DMS153 treated with DMSO at 0.1 percent for 48 hours (cell line): ENCODE data around the gene NEGR1.

Experiments used
- DNase-seq: peaks from one replicate; lab custom pipeline; 2025; ENCODE audit not compliant: unreplicated experiment; lab: John Stamatoyannopoulos, UW

NEGR1 gene

GRCh38 chr1:71647513-71648300 is 634.6 kb downstream of the NEGR1 start:
- DNase-seq: no peak

GRCh38 chr1:71645015-71645414 is 637.3 kb downstream of the NEGR1 start:
- no peak for DNase-seq

GRCh38 chr1:71641903-71642302 is 640.4 kb downstream of the NEGR1 start:
- DNase-seq: no peak

GRCh38 chr1:71640998-71641397 is 641.3 kb downstream of the NEGR1 start:
- DNase-seq: peak; percentile 30

- DNase-seq: no peak
Measured at GRCh38 chr1:71640116-71640515, 642.2 kb downstream of the NEGR1 start.

- no peak for DNase-seq
Measured at GRCh38 chr1:71638081-71638766, 644.1 kb downstream of the NEGR1 start.

GRCh38 chr1:71635568-71635967 is 646.8 kb downstream of the NEGR1 start:
- no peak for DNase-seq

- no peak for DNase-seq
Measured at GRCh38 chr1:71634159-71634558, 648.2 kb downstream of the NEGR1 start.

- DNase-seq: no peak
Measured at GRCh38 chr1:71630073-71630472, 652.3 kb downstream of the NEGR1 start.

GRCh38 chr1:71625004-71625403 is 657.3 kb downstream of the NEGR1 start:
- DNase-seq: no peak

- no peak for DNase-seq
Measured at GRCh38 chr1:71623888-71624287, 658.5 kb downstream of the NEGR1 start.

GRCh38 chr1:71621785-71622184 is 660.6 kb downstream of the NEGR1 start:
- DNase-seq: no peak

GRCh38 chr1:71618766-71619530 is 663.4 kb downstream of the NEGR1 start:
- no peak for DNase-seq

- no peak for DNase-seq
Measured at GRCh38 chr1:71618191-71618590, 664.1 kb downstream of the NEGR1 start.

- DNase-seq: no peak
Measured at GRCh38 chr1:71610476-71610875, 671.9 kb downstream of the NEGR1 start.

GRCh38 chr1:71603044-71603776 is 679.1 kb downstream of the NEGR1 start:
- DNase-seq: no peak

GRCh38 chr1:71600023-71600422 is 682.3 kb downstream of the NEGR1 start:
- DNase-seq: no peak

- no peak for DNase-seq
Measured at GRCh38 chr1:71599306-71599705, 683.0 kb downstream of the NEGR1 start.

GRCh38 chr1:71593523-71593922 is 688.8 kb downstream of the NEGR1 start:
- DNase-seq: no peak

- DNase-seq: no peak
Measured at GRCh38 chr1:71592646-71593274, 689.6 kb downstream of the NEGR1 start.

- DNase-seq: no peak
Measured at GRCh38 chr1:71589005-71589404, 693.3 kb downstream of the NEGR1 start.
